AG04449 (cell line): ENCODE data around the gene CPA4.

Source experiments
- CTCF ChIA-PET: fragments of 350-600 bp; formaldehyde crosslinking; extraction: SDS; loops from one replicate; lab custom pipeline; 2021; ENCODE audit warnings: antibody characterized with exemption; lab: Yijun Ruan, JAX
- POLR2A ChIA-PET: fragments of 400-600, 350-600 bp; formaldehyde crosslinking; extraction: SDS; loops from one replicate; lab custom pipeline; 2020; ENCODE audit warnings: antibody characterized with exemption, inconsistent platforms; lab: Yijun Ruan, JAX
- DNase-seq: peaks from one replicate; pipeline ENCODE4 v3.0.0-alpha.2; 2010; ENCODE audit warnings: low read depth, low spot score
- H3K4me3 ChIP-seq: 2 replicates; pipeline ENCODE4 v1.5.1; 2011; ENCODE audit warnings: low read depth, mild to moderate bottlenecking, control low read depth, low read length
- TF ChIP-seq, protein P1 (sequence below): IDR thresholded peaks from one replicate; pipeline ENCODE4 v1.5.1; 2011; ENCODE audit warnings: mild to moderate bottlenecking, moderate library complexity, low read length, control low read depth, inconsistent platforms; ENCODE audit not compliant: insufficient read depth; ENCODE audit errors: missing control alignments

CPA4 gene

GRCh38 chr7:130367088-130367755, 74.3 kb downstream of the CPA4 start:
- CTCF ChIA-PET, result interaction anchor here (0.8 kb wide), 1 partner anchor 122 kb away, joined by 3 read pairs; no protein-coding TSS in a partner anchor
- no peak for DNase-seq
- no peak overlapping the region for H3K4me3 ChIP-seq
- POLR2A ChIA-PET, result no interaction called here
- TF ChIP-seq, protein P1, sequence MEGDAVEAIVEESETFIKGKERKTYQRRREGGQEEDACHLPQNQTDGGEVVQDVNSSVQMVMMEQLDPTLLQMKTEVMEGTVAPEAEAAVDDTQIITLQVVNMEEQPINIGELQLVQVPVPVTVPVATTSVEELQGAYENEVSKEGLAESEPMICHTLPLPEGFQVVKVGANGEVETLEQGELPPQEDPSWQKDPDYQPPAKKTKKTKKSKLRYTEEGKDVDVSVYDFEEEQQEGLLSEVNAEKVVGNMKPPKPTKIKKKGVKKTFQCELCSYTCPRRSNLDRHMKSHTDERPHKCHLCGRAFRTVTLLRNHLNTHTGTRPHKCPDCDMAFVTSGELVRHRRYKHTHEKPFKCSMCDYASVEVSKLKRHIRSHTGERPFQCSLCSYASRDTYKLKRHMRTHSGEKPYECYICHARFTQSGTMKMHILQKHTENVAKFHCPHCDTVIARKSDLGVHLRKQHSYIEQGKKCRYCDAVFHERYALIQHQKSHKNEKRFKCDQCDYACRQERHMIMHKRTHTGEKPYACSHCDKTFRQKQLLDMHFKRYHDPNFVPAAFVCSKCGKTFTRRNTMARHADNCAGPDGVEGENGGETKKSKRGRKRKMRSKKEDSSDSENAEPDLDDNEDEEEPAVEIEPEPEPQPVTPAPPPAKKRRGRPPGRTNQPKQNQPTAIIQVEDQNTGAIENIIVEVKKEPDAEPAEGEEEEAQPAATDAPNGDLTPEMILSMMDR, result no peak

DNA sequence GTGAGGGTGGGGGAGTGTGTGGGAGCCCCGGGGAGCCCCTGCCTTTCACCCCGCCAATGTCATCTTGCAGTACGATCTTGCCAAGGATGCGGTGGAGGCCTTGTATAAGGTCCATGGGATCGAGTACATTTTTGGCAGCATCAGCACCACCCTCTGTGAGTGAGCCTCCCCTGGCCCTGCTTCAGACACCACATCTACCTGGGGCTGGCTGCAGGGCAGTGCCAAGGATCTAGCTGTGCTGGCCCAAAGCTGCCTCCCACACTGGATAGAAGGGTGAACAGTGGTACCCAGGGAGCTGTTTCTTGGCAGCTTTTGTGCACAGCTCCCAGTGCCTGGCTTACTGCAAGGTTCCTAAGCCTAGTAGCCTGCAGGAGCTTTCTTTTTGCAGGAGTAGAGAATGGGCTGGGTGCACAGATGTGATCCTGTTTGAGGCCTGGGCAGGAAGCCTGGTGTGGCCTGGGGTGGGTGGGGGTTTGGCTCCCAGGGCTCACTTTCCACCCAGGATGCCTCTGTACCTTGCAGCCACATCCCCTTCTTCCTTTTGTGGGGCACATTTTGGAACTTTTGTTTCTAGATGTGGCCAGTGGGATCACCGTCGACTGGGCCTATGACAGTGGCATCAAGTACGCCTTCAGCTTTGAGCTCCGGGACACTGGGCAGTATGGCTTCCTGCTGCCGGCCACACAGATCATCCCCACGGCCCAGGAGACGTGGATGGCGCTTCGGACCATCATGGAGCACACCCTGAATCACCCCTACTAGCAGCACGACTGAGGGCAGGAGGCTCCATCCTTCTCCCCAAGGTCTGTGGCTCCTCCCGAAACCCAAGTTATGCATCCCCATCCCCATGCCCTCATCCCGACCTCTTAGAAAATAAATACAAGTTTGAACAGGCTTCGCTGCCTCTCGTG, 75.1 kb downstream of the CPA4 start:
- no peak for DNase-seq
- TF ChIP-seq, protein P1, result no peak
- ChIA-PET POLR2A (no interaction called here), CTCF (interaction anchor here (0.8 kb wide), 1 partner anchor 122 kb away, joined by 3 read pairs; no protein-coding TSS in a partner anchor)
- no peak overlapping the region for H3K4me3 ChIP-seq

DNA sequence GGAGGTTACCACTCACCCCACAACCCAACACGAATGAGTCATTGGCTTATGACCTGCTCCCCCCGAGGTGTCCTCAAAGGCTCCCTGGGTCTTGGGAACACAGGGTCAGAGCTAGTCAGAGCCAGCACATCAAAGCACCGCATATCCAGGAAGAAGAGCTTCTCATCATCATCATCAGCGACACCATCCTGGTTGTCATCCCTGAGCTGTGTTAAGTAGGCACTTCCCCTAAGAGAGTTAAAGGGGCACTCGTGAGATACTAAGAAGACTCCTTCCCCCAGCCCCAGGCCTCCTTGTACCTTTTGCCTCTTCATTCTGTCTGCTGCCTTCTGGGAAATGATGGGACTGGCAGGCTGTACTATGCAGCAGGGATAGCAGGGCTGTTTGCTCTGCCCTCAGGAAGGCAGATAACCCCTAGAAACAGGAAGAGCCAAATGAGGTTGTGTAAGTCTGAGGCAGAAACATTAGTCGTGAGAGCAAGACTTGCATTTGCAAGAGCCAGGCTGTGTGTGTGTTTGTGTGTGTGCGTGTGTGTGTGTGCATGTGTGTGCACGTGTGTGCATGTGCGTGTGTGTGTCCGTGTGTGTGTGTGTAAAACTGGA, 76.2 kb downstream of the CPA4 start:
- TF ChIP-seq, protein P1, result no peak
- ChIA-PET POLR2A (no interaction called here), CTCF (no interaction called here)
- DNase-seq, result no peak
- no peak overlapping the region for H3K4me3 ChIP-seq

GRCh38 chr7:130369831-130370550, 77.0 kb downstream of the CPA4 start:
- CTCF ChIA-PET, result interaction anchor here (1.0 kb wide), 1 partner anchor 9 kb away, joined by 3 read pairs; no protein-coding TSS in a partner anchor
- H3K4me3 ChIP-seq, result no peak overlapping the region
- TF ChIP-seq, protein P1, result no peak
- POLR2A ChIA-PET, result no interaction called here
- no peak for DNase-seq

- TF ChIP-seq, protein P1, result no peak
- H3K4me3 ChIP-seq, result no peak overlapping the region
- ChIA-PET POLR2A (interaction anchor here (1.1 kb wide), 1 partner anchor 15 kb away, joined by 4 read pairs; no protein-coding TSS in a partner anchor), CTCF (interaction anchor here (1.0 kb wide), 1 partner anchor 10 kb away, joined by 3 read pairs; no protein-coding TSS in a partner anchor)
- no peak for DNase-seq
Measured at GRCh38 chr7:130371046-130371445, 78.1 kb downstream of the CPA4 start.
